Caki2 (cell line): ENCODE data around the gene FHIP1A. TPM values are rescaled to one million over a fixed set of nuclear protein-coding genes. Genes with fewer than 3 reads are reported as not detected.

Source experiments
- DNase-seq: peaks from one replicate; pipeline ENCODE4 v3.0.0-alpha.2; 2015; ENCODE audit warnings: low read depth
- in situ Hi-C: cut with HindIII; loops from 2 replicates; pipeline ENCODE4 v1.10.0; 2016; ENCODE audit warnings: low sequenced_read_pairs, low pct_unique_long_range_greater_than_20kb, mixed read lengths
- total RNA-seq: library from RNA; depleted of rRNA; stranded (reverse); fragments of >200 nt; shearing (Covaris generic); gene quantifications from 2 replicates; pipeline ENCODE4 v1.2.3, GENCODE V29; 2014; ENCODE audit warnings: low replicate concordance

The FHIP1A gene
- total RNA-seq, 1 experiment from 2014 or later = 16.2 TPM

DNA sequence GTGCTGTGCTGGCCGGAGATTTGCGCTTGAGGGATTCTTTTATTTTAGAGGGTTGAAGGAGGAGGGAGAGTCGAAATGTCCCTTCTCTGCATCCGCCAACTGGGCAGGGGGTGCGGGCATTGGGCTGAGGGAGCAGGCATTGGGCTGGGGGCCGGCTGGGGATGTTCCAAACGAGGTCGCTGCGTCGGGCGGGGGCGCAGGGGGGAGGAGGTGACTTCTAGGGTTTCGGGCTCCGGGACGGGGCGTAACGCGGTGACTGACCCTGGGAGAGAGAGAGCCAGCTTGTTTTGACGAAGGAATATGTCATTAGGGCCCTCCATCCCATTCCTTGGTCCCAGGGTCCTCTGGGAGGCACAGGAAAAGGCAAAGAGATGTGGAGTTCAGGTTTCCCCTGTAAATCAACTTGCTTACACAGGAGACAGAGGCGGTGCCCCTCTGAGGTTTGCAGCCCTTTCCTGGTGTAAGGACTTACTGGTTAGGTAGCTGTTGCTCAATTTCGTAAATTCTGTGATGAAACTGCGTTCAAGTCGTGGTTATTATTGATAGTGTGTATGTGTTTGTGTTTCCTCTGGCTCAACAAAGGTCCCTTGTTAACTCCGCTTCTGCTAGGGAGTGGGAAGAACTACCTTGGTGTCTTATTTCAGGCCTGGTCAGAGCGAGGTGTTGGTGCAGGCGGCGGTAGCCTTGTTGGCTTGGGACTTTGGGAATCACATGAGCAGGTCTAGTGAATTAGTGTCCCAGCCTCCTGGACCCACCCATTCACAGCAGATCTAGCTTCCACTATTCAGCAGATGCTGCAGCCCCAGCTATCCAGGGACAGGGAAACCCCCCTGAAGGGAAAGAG lies 716 bp downstream of the FHIP1A start:
- DNase-seq = peak; percentile 57
- in situ Hi-C loops = no loop called here

DNA sequence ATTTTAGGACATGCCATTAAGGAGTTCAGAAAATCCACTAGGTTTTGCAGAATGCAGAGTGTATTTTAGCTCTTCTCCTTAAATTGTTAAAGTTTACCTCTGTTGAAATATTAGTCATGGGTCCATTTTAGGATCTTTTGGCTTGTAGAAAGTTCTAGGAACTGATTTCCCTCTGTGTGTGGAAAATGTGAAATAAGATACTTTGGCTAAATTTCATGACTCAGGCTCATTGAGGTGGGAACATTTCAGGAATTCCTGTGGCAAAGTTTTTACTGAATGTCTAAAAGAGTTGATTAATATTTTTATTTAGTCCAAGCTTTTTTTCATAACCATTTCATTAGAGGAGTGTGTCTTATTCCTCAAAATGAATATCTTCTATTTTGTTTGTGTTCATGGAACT lies 7.0 kb downstream of the FHIP1A start:
- no peak for DNase-seq
- in situ Hi-C loops = no loop called here

DNA sequence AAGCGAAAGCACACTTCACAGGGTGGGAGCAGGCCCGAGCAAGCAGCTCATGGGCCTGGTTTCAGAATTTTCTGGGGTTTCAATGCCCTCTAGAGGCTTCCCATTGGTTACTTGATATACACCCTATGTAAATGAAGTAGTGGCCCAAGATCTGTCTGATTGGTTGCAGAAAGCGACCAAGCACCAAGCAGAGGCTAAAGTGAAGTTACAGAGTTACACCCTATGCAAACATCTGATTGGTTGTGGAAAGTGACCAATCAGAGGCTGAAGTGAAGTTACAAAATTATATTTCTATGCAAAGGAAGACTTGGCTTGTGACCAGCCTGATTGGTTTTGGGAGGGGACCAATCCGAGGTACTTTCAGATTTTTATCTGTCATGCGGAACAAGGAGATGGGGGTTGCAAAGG lies 8.2 kb downstream of the FHIP1A start:
- in situ Hi-C loops = no loop called here
- peak; percentile 74 for DNase-seq

DNA sequence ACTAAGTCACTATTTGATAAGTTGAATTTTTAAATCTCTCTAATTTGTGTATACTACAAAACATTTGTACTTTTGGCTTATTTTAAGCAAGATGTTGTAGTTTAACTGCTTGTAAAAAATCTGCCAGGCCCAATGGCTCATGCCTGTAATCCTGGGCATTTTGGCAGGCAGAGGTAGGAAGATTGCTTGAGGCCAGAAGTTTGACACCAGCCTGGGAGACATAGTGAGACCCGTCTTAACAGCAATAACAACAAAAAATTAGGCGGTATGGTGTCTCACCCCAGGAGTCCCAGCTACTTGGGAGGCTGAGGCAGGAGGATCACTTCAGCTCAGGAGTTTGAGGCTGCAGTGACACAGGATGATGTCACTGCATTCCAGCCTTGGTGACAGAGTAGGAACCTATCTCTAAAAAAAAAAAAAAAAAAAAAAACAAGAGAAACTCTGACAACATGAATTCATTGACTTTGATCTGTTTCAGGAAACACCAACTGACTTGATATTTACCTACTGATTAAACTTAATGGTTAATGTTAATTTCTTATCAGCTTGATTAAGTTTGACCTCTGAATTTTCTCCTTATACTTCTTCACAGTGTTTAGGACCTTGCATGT lies 8.9 kb downstream of the FHIP1A start:
- in situ Hi-C loops = no loop called here
- peak; percentile 46 for DNase-seq

DNA sequence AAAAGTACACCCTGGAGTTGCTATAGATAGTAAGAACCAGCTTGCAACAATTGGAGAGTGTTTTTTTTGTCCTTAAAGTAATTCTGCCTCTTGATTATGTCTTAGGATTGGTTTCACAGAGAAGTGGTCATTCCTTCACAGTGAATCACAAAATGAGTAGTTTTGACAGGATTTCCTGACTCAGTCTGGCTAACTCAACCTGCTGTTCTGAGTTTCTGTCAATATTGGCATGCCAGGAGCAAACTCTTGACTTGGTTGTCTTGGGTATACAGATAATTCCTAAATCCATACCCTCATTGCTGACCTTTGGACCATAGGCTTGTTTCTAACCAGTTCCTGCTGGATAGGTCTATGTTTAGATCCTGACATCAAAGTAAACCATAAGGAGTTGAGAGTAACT lies 9.4 kb downstream of the FHIP1A start:
- no peak for DNase-seq
- in situ Hi-C loops = no loop called here

DNA sequence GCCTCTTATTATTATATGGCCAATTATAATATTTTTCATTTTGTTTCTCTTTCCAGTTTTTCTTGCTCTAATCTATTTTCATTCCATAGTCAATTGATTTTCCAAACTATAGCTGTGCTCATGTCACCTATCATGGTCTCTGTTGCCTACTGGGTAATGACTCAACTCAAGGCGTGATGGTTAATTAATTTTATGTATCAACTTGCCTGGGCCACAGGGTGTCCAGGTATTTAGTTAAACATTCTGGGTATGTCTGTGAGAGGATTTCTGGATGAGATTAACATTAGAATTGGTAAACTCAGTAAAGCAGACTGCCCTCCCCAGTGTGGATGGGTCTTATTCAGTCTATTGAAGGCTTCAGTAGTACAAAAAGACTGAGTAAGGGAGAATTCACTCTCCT lies 9.9 kb downstream of the FHIP1A start:
- in situ Hi-C loops = no loop called here
- no peak for DNase-seq

DNA sequence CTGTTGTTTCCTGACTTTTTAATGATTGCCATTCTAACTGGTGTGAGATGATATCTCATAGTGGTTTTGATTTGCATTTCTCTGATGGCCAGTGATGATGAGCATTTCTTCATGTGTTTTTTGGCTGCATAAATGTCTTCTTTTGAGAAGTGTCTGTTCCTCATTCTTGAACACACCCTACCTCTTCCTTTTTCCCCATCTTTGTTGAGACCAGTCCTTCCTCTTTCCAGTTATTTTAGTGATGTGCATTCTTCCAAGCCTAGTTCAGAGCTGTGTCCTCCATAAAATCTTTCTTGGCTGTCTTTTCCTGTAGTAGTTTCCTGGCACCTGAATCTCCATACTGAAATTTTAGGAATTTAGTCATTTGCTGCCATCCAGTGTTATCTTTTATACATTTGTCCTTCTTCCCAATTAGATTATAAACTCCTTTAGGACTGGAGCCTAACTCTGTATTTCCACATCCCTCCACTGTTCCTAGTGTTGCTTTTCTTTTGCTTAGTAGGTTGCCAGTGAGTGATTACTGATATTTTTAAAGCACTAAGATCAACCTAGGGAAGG lies 11.4 kb downstream of the FHIP1A start:
- in situ Hi-C loops = no loop called here
- DNase-seq = no peak

DNA sequence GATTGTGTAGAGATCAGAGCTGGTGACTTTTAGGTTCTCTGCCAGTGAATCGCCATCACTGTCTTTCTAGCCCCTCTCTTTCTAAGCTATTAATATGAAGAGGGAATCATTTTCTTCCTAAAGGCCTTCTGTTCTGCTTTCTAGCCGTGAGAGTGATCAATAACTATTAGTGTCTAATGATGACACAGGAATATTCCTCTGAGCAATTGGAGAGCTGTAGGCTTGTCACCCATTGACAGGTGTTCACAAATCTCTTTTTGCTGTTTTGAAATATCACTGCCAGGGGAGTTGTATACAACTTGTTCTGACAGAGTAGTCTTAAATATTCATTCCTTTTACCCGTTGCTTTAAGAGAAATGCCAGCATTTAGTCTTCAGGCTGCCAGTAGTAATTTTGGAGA lies 13.9 kb downstream of the FHIP1A start:
- no peak for DNase-seq
- in situ Hi-C loops = no loop called here

DNA sequence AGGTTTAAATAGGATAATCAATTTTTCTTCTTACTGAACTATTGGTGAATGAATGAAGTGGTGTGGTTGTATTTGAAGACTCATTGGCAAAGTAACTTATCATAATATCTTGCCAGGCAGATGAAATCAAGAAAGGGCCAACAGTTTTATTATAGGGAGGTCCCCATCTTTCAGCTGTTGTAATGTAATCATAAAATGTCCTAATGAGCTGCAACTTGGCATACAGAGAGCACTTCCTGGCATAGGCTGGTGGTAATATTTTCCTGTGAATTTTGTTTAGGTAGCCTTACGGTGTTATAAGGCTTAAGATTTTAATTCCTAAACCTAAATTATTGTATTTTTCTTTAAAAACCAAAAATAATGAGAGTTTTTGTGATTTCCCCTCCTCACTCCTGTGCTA lies 17.5 kb downstream of the FHIP1A start:
- DNase-seq = no peak
- in situ Hi-C loops = no loop called here

DNA sequence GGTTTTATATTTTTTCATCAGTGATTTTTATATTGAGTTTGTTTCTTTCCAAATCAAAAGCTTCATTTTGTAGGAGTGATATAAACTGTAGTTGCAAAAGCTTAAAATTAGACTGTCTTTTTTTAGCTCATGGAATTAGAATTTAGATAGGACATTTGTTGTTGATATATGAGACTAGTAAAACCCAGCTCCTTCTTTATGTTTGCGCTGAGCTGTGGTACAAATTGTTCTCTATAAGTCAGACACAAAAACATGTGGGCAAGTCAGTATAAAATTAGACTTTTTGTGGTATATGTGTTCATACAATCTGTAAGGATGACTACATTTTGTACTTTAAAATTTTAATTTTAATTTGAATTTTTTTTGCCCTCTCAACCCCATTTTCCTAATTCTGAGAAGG lies 18.3 kb downstream of the FHIP1A start:
- in situ Hi-C loops = no loop called here
- no peak for DNase-seq

DNA sequence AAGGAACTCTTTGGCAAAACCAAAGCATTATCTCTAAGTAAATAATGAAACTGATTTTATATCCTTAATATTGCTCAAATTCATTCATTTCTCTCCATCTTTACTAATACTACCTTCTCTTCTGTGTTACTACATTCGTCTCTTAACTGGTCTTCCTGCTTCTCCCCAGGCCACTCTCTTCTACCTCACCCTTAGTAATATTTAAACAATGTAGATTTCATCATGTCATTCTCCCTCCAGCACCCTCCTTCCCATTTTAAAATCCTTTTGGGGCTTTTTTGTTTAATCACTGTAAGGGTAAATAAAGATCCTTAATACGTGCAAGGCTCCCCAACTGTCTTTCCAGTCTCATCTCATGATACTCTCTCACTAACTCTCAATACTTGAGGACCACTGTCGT lies 19.4 kb downstream of the FHIP1A start:
- no peak for DNase-seq
- in situ Hi-C loops = no loop called here

DNA sequence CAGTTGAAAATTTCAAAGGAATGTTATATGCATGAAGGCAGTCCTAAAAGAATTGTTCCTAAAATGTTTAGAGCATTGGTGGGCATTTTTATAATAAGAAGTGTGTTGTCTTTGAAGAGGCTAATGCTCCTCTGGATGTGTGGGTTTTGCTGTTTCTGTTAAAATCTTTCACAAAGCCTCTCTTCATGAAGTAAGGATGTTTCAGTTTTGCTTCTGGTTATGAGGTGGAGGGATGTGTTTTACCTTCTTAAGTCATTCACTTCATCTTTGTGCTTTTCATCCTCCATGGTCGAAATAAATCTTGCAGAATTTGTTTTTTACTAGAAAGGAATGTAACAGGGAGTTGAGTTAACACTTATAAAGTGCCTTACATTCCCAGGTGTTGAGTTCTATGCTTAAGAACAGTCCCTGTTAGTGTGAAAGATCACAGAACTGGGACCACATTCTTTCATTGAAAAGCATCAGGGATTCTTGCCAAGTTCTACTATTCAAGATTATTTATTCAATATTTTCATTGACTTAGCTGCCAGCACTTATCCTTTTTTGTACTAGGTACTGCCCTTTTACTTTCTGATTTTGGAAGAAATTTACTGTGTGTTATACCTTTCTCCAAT lies 21.1 kb downstream of the FHIP1A start:
- no peak for DNase-seq
- in situ Hi-C loops = no loop called here

DNA sequence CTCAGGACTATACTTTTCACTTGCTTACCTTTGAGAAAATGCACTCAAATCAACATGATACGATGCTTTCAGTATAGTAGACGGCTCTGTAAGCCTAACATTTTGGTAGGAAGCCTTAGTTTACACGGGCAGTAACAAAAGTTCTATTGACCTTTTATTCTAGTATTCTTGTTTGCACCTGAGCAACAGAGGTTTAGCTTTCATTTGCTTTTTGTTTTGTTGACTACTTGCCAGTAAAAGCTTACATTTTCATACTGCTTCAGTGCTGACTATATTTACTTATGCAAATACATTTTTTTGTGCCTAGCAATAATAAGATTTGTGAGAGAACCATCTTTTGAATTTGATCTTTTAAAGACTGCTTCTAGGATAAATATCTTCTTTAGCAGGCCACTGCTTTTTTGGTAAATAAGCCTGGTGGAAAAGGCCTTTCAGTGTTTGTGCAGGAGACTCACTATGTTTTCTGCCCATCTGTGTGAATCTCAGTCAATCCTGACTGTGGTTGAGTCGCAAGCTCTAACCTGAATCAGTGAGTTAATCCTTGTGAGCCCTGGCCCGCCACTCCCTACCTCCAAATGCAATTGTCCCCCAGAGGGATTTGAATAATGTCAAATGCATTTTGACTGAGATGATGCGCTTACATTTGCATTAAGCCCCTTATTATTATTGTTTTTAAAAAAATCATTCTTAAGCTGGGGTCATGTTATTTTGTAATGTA lies 21.9 kb downstream of the FHIP1A start:
- DNase-seq = no peak
- in situ Hi-C loops = no loop called here

DNA sequence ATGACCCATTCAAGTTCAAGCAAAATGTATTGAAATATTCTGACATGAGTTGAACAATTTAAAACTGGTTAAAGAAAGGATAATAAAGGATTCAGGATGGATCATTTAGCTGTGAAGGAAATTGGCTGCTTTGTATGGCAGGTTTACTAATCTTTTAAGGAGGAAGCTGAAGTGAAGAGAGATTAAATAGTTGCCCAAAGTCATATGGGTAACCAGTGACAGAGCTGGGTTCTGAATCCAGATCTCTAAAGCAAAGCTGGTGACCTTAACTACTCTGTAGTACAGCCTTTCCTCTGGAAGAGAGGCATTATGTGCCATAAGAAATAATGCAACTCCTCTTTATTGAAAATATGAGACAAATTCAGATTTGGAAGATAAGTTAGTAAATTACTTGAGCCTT lies 22.8 kb downstream of the FHIP1A start:
- in situ Hi-C loops = no loop called here
- DNase-seq = no peak

DNA sequence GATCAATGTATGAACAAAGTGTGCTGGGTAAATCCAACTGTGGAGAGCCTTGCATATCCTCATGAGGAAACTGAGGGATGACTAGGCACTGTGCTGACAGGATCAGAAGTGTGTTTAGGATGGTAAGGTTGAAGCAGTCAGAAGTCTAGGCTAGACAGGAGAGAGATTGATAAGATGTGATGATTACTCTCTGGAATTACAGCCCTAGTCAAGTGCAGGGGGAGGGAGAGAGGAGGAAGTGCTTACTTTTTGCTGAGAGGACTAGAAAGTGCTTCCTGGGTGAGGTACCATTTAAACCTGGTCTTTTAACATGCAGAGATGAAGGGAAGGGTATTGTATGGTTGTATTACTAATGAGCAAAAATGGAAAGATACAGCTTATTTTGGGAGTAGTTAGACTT lies 23.7 kb downstream of the FHIP1A start:
- no peak for DNase-seq
- in situ Hi-C loops = no loop called here

DNA sequence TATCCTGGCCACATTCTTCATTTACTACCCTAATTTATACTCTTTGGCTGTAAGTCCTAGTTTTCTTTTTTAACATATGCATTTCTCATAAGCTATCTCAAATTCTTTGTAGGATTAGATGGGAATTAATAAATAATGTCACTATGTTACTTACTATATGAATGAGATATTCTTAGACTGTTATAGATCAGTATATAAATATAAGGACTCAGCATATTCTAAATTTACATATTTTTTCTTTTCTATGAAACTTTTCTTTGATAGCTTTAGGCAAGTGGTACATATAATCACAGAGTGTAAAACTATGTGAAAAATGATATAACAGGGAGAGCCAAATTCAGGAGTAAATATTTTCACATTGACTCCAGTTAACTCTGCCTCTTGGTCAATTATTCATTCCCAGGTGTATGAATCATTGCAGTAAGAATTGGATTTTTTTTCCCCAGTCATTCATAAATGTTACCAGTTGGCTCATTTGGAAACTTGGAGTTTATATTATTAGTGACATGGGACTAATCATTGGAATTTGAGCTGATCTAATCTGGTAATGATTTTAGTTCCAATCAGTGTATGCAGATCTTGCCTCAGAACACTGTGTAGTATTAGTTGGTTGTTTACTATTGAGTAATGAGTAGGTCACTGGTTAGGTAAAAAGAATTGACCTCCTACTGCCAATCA lies 25.3 kb downstream of the FHIP1A start:
- in situ Hi-C loops = no loop called here
- DNase-seq = peak; percentile 26

DNA sequence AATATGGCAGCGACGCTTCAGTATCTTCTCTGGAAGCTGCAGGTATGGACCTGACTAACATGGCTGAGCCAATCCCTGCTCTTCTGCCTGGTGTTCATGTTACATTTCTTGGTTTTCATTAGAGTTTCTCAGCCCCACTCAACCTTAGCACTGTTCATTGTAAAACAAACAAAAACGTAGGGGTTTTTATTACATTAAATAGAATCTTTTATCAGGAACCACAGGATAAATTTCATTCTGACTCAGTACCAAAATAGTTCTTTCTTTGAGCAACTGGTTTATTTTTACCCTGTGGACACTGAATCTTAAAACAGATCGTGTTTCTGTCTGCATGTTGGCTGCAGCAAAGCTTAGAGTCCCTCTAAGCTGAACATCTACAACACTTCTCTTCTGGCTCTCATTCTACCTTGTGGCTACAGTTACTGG lies 27.1 kb downstream of the FHIP1A start:
- in situ Hi-C loops = no loop called here
- DNase-seq = peak; percentile 26

DNA sequence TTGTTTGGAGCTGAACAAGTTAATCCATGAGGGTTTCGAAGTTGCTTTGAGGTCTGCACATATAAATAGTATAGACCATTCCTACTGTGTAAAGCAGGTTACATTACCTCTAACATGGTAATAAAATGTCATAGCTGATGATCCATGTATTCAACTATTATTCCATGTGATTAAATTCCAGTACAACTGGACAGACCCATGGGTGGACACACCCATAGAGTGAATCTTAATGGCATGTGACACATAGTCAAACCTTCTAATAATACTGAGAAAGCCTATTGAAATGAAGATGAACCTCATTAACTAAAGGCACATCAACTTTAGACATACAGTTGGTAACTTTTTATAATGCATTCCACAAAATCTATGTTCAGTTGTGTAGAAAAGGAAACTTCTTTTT lies 28.5 kb downstream of the FHIP1A start:
- DNase-seq = no peak
- in situ Hi-C loops = no loop called here
